Measurements from ENCODE around the gene SH3BP2. TPM values are rescaled to one million over a fixed set of nuclear protein-coding genes. Genes with fewer than 3 reads are reported as not detected.

Gene SH3BP2
- total RNA-seq, 4 donors from 2014 or later, result 29.6 to 43.5 (median 36.7) TPM

- intact Hi-C loops (cut with DNase I), result no loop called here
- Histone ChIP-seq H3K9me3 (no peaks in the 10 kb centered on the region), H3K4me1 (peaks cover 0 to 36% of the 10 kb centered on the region in 2 donors), H3K27ac (no peak overlapping the region), H3K4me3 (replicated peaks in 1 of 3) (no peak overlapping the region), H3K36me3 (no peaks in the 10 kb centered on the region), H3K27me3 (no peaks in the 10 kb centered on the region)
- WGBS, 2 donors, result 67 to 72% methylated on average over 1 of the region's 1 CpG
- DNase-seq, result no peak
- no peak for TF ChIP-seq CTCF (IDR thresholded peaks at IDR 0.05)
- no peak for TF ChIP-seq POLR2A (IDR thresholded peaks at IDR 0.05)
Observed at GRCh38 chr4:2873329-2873728, 80.4 kb downstream of the SH3BP2 start.

- intact Hi-C loops (cut with DNase I), result no loop called here
Observed at GRCh38 chr4:2874861-2875260, 82.0 kb downstream of the SH3BP2 start.

DNA sequence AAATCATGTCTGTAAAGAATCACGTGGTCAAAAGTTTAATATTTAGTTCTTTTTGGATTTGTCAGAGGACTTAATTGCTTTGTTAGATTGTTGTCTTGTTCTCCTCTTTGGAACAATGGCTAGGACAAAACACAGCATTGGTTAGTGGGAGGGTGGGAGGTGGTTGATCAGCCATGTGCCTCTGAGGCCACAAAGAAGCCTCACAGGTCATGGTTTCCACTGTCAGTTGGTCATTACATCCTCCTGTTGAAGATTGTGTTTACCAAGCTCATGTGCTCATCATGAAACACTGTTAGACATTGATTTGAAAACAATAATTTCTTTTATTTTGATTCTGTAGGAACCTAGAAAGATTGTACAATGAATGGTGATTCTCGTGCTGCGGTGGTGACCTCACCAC lies 82.7 kb downstream of the SH3BP2 start:
- WGBS, 2 donors, result 89 to 95% methylated on average over 3 of the region's 3 CpGs
- Histone ChIP-seq H3K36me3 (peaks cover 0 to 4% of the 10 kb centered on the region in 2 donors), H3K27ac (no peak overlapping the region), H3K4me3 (replicated peaks in 1 of 3) (no peak overlapping the region), H3K4me1 (peaks cover 0 to 18% of the 10 kb centered on the region in 2 donors), H3K9me3 (no peaks in the 10 kb centered on the region), H3K27me3 (no peaks in the 10 kb centered on the region)
- DNase-seq, result no peak
- no peak for TF ChIP-seq CTCF (IDR thresholded peaks at IDR 0.05)
- no peak for TF ChIP-seq POLR2A (IDR thresholded peaks at IDR 0.05)
- intact Hi-C loops (cut with DNase I), result no loop called here

More at GRCh38 chr4:2874861-2875260, 82.0 kb downstream of the SH3BP2 start:
- DNase-seq, result no peak
- Histone ChIP-seq H3K4me1 (peaks cover 0 to 24% of the 10 kb centered on the region in 2 donors), H3K27ac (no peak overlapping the region), H3K36me3 (peaks cover 0 to 2% of the 10 kb centered on the region in 2 donors), H3K9me3 (no peaks in the 10 kb centered on the region), H3K27me3 (no peaks in the 10 kb centered on the region), H3K4me3 (replicated peaks in 1 of 3) (no peak overlapping the region)
- no peak for TF ChIP-seq CTCF (IDR thresholded peaks at IDR 0.05)
- WGBS, 2 donors, result 87 to 98% methylated on average over 7 of the region's 7 CpGs

DNA sequence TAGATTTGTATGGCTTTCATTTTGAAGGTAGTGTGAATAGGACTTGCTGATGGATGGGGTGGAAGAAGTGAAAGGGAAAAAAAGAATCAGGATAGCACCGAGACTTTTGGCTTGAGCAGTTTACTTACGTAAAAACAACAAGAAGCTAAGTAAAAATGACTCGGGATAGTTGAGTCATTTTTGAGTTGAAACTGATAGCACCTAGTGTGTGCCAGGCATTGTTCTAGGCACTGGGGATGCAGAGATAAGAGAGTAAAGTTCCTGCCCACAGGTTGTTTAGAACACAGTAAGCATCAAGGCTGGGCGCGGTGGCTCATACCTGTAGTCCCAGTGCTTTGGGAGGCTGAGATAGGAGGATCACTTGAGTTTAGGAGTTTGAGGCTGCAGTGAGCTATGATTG lies 85.5 kb downstream of the SH3BP2 start:
- TF ChIP-seq CTCF (IDR thresholded peaks at IDR 0.05), result no peak
- no peak for TF ChIP-seq POLR2A (IDR thresholded peaks at IDR 0.05)
- intact Hi-C loops (cut with DNase I), result no loop called here
- H3K9me3 ChIP-seq, result no peaks in the 10 kb centered on the region
- peaks cover 0 to 9% of the 10 kb centered on the region in 2 donors for H3K4me1 ChIP-seq
- no peak overlapping the region for H3K4me3 ChIP-seq (replicated peaks in 1 of 3)
- H3K36me3 ChIP-seq, result peaks cover 0 to 12% of the 10 kb centered on the region in 2 donors
- no peak overlapping the region for H3K27ac ChIP-seq
- WGBS, 2 donors, result 87 to 89% methylated on average over 5 of the region's 5 CpGs
- DNase-seq, result no peak
- H3K27me3 ChIP-seq, result no peaks in the 10 kb centered on the region

- H3K27ac ChIP-seq, result no peak overlapping the region
- 80 to 89% methylated on average over 5 of the region's 5 CpGs for WGBS, 2 donors
Observed at GRCh38 chr4:2879026-2879425, 86.1 kb downstream of the SH3BP2 start.

More at GRCh38 chr4:2879026-2879425, 86.1 kb downstream of the SH3BP2 start:
- intact Hi-C loops (cut with DNase I), result no loop called here
- no peak overlapping the region for H3K4me3 ChIP-seq (replicated peaks in 1 of 3)
- peaks cover 0 to 2% of the 10 kb centered on the region in 2 donors for H3K4me1 ChIP-seq
- no peak for DNase-seq
- TF ChIP-seq POLR2A (IDR thresholded peaks at IDR 0.05), result no peak
- no peak for TF ChIP-seq CTCF (IDR thresholded peaks at IDR 0.05)
- H3K9me3 ChIP-seq, result no peaks in the 10 kb centered on the region
- H3K27me3 ChIP-seq, result no peaks in the 10 kb centered on the region
- H3K36me3 ChIP-seq, result peaks cover 0 to 17% of the 10 kb centered on the region in 2 donors
